Measurements from ENCODE around the gene MIER2.

MIER2 gene

DNA sequence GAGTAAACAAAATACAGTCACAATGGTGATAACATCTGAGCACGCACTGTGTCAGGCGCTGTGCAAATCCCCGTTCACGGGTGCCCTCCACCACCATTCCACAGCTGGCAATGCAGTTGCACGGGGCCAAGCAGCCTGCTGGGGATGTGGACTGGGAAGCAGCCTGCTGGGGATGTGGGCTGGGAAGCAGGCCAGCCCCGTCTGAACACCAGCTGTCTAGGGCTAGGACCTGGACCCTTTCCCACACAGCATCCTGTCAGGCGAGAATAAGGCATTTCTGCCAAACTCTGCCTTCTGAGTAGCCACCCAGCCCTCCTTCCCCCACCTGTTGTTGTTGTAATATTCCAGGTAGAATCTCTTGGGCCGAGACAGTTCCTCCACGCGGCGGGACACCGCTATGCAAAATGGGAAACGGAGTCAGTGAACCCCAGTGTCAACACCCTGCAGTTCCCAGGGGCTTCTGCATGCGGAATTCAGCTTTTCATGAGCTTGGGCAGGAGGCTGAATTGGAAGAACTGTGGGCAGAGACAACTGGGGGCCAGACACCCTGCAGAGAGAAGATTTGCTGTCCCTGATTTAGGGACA, 27.8 kb upstream of the MIER2 start:
- ChIA-PET CTCF (no interaction called here), POLR2A (no interaction called here)
- Histone ChIP-seq H3K27me3 (replicated peaks in 2 of 5; ENCODE audit: control insufficient read depth in 4 of 5, insufficient read depth in 5 of 5, low read length in 4 of 5) (peaks cover 0 to 49% (median 8%) of the 10 kb centered on the region in 5 experiments), H3K4me1 (ENCODE audit: control extremely low read depth in 1 of 4, control insufficient read depth in 4 of 4, insufficient read depth in 4 of 4, low read length in 3 of 4) (no peaks in the 10 kb centered on the region), H3K9me3 (ENCODE audit: control extremely low read depth in 1 of 5, control insufficient read depth in 4 of 5, insufficient read depth in 2 of 5, low read depth in 1 of 5, low read length in 4 of 5) (no peaks in the 10 kb centered on the region), H3K36me3 (ENCODE audit: control insufficient read depth in 4 of 4, insufficient read depth in 4 of 4, low read length in 3 of 4) (no peaks in the 10 kb centered on the region), H3K4me3 (ENCODE audit: control insufficient read depth in 1 of 7, extremely low read depth in 1 of 7, insufficient read depth in 4 of 7, low read depth in 2 of 7, low read length in 6 of 7) (no peak overlapping the region), H3K27ac (ENCODE audit: insufficient read depth in 1 of 2, low read depth in 1 of 2, low read length in 2 of 2, poor library complexity in 1 of 2, severe bottlenecking in 2 of 2) (no peak overlapping the region)
- no peak for DNase-seq
- WGBS (ENCODE audit: insufficient coverage) = 66% methylated on average over 12 of the region's 14 CpGs

- DNase-seq = peak in 2 of 3 donors; percentile 49 to 66
- Histone ChIP-seq H3K27me3 (replicated peaks in 2 of 5; ENCODE audit: control insufficient read depth in 4 of 5, insufficient read depth in 5 of 5, low read length in 4 of 5) (peaks cover 0 to 56% (median 9%) of the 10 kb centered on the region in 5 experiments), H3K4me3 (ENCODE audit: control insufficient read depth in 1 of 7, extremely low read depth in 1 of 7, insufficient read depth in 4 of 7, low read depth in 2 of 7, low read length in 6 of 7) (no peak overlapping the region), H3K27ac (ENCODE audit: insufficient read depth in 1 of 2, low read depth in 1 of 2, low read length in 2 of 2, poor library complexity in 1 of 2, severe bottlenecking in 2 of 2) (no peak overlapping the region), H3K9me3 (ENCODE audit: control extremely low read depth in 1 of 5, control insufficient read depth in 4 of 5, insufficient read depth in 2 of 5, low read depth in 1 of 5, low read length in 4 of 5) (peaks cover 0 to 3% (median 0%) of the 10 kb centered on the region in 5 experiments), H3K4me1 (ENCODE audit: control extremely low read depth in 1 of 4, control insufficient read depth in 4 of 4, insufficient read depth in 4 of 4, low read length in 3 of 4) (no peaks in the 10 kb centered on the region), H3K36me3 (ENCODE audit: control insufficient read depth in 4 of 4, insufficient read depth in 4 of 4, low read length in 3 of 4) (no peaks in the 10 kb centered on the region)
- CTCF ChIA-PET = interaction anchor here (1.0 kb wide), 1 partner anchor 13 kb away, joined by 3 read pairs; no protein-coding TSS in a partner anchor
- WGBS (ENCODE audit: insufficient coverage) = 78% methylated on average over 14 of the region's 17 CpGs
- POLR2A ChIA-PET = no interaction called here
These were observed 27.0 kb upstream of the MIER2 start for GRCh38 chr19:371501-372168.

- ChIA-PET CTCF (interaction anchor here (1.0 kb wide), 1 partner anchor 14 kb away, joined by 3 read pairs; no protein-coding TSS in a partner anchor), POLR2A (no interaction called here)
- Histone ChIP-seq H3K27ac (ENCODE audit: insufficient read depth in 1 of 2, low read depth in 1 of 2, low read length in 2 of 2, poor library complexity in 1 of 2, severe bottlenecking in 2 of 2) (no peak overlapping the region), H3K9me3 (ENCODE audit: control extremely low read depth in 1 of 5, control insufficient read depth in 4 of 5, insufficient read depth in 2 of 5, low read depth in 1 of 5, low read length in 4 of 5) (peaks cover 0 to 3% (median 0%) of the 10 kb centered on the region in 5 experiments), H3K4me1 (ENCODE audit: control extremely low read depth in 1 of 4, control insufficient read depth in 4 of 4, insufficient read depth in 4 of 4, low read length in 3 of 4) (no peaks in the 10 kb centered on the region), H3K4me3 (ENCODE audit: control insufficient read depth in 1 of 7, extremely low read depth in 1 of 7, insufficient read depth in 4 of 7, low read depth in 2 of 7, low read length in 6 of 7) (no peak overlapping the region), H3K27me3 (replicated peaks in 2 of 5; ENCODE audit: control insufficient read depth in 4 of 5, insufficient read depth in 5 of 5, low read length in 4 of 5) (peaks cover 0 to 58% (median 9%) of the 10 kb centered on the region in 5 experiments), H3K36me3 (ENCODE audit: control insufficient read depth in 4 of 4, insufficient read depth in 4 of 4, low read length in 3 of 4) (no peaks in the 10 kb centered on the region)
- 93% methylated on average over 32 of the region's 43 CpGs for WGBS (ENCODE audit: insufficient coverage)
- DNase-seq = no peak
These were observed 26.2 kb upstream of the MIER2 start for GRCh38 chr19:370641-371330.

GRCh38 chr19:369876-370275, 25.3 kb upstream of the MIER2 start:
- POLR2A ChIA-PET = no interaction called here

DNA sequence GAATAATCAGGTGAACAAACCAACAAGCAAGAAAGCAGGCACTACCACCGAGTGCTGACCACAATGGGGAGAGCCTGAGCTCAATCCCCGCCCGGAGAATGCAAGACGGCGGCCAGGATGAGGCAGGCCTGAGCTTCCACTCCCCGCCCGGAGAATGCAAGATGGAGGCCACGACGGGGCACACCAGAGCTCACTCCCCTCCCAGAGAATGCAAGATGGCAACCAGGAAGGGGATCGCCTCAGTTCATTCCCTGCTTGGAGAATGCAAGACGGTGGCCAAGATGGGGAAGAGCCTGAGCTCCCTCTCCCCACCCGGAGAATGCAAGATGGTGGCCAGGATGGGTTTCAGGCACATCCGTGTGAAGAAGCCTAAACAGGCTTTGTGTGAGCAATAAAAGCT, 24.7 kb upstream of the MIER2 start:
- Histone ChIP-seq H3K27me3 (replicated peaks in 2 of 5; ENCODE audit: control insufficient read depth in 4 of 5, insufficient read depth in 5 of 5, low read length in 4 of 5) (peaks cover 0 to 55% (median 11%) of the 10 kb centered on the region in 5 experiments), H3K9me3 (ENCODE audit: control extremely low read depth in 1 of 5, control insufficient read depth in 4 of 5, insufficient read depth in 2 of 5, low read depth in 1 of 5, low read length in 4 of 5) (peaks cover 0 to 3% (median 0%) of the 10 kb centered on the region in 5 experiments), H3K27ac (ENCODE audit: insufficient read depth in 1 of 2, low read depth in 1 of 2, low read length in 2 of 2, poor library complexity in 1 of 2, severe bottlenecking in 2 of 2) (no peak overlapping the region), H3K4me1 (ENCODE audit: control extremely low read depth in 1 of 4, control insufficient read depth in 4 of 4, insufficient read depth in 4 of 4, low read length in 3 of 4) (no peaks in the 10 kb centered on the region), H3K4me3 (ENCODE audit: control insufficient read depth in 1 of 7, extremely low read depth in 1 of 7, insufficient read depth in 4 of 7, low read depth in 2 of 7, low read length in 6 of 7) (no peak overlapping the region), H3K36me3 (ENCODE audit: control insufficient read depth in 4 of 4, insufficient read depth in 4 of 4, low read length in 3 of 4) (no peaks in the 10 kb centered on the region)
- no peak for DNase-seq
- ChIA-PET POLR2A (no interaction called here), CTCF (no interaction called here)
- 94% methylated on average over 12 of the region's 13 CpGs for WGBS (ENCODE audit: insufficient coverage)

More at GRCh38 chr19:369876-370275, 25.3 kb upstream of the MIER2 start:
- CTCF ChIA-PET = no interaction called here
- H3K4me1 ChIP-seq (ENCODE audit: control extremely low read depth in 1 of 4, control insufficient read depth in 4 of 4, insufficient read depth in 4 of 4, low read length in 3 of 4) = no peaks in the 10 kb centered on the region
- 98% methylated on average over 14 of the region's 14 CpGs for WGBS (ENCODE audit: insufficient coverage)
- H3K27ac ChIP-seq (ENCODE audit: insufficient read depth in 1 of 2, low read depth in 1 of 2, low read length in 2 of 2, poor library complexity in 1 of 2, severe bottlenecking in 2 of 2) = no peak overlapping the region
- peaks cover 0 to 3% (median 0%) of the 10 kb centered on the region in 5 experiments for H3K9me3 ChIP-seq (ENCODE audit: control extremely low read depth in 1 of 5, control insufficient read depth in 4 of 5, insufficient read depth in 2 of 5, low read depth in 1 of 5, low read length in 4 of 5)
- no peak for DNase-seq
- no peaks in the 10 kb centered on the region for H3K36me3 ChIP-seq (ENCODE audit: control insufficient read depth in 4 of 4, insufficient read depth in 4 of 4, low read length in 3 of 4)
- H3K27me3 ChIP-seq (replicated peaks in 2 of 5; ENCODE audit: control insufficient read depth in 4 of 5, insufficient read depth in 5 of 5, low read length in 4 of 5) = peaks cover 0 to 59% (median 11%) of the 10 kb centered on the region in 5 experiments
- H3K4me3 ChIP-seq (ENCODE audit: control insufficient read depth in 1 of 7, extremely low read depth in 1 of 7, insufficient read depth in 4 of 7, low read depth in 2 of 7, low read length in 6 of 7) = no peak overlapping the region

- no peaks in the 10 kb centered on the region for H3K4me1 ChIP-seq (ENCODE audit: control extremely low read depth in 1 of 4, control insufficient read depth in 4 of 4, insufficient read depth in 4 of 4, low read length in 3 of 4)
- WGBS (ENCODE audit: insufficient coverage) = 91% methylated on average over 5 of the region's 7 CpGs
- DNase-seq = no peak
- no peak overlapping the region for H3K4me3 ChIP-seq (ENCODE audit: control insufficient read depth in 1 of 7, extremely low read depth in 1 of 7, insufficient read depth in 4 of 7, low read depth in 2 of 7, low read length in 6 of 7)
- H3K27ac ChIP-seq (ENCODE audit: insufficient read depth in 1 of 2, low read depth in 1 of 2, low read length in 2 of 2, poor library complexity in 1 of 2, severe bottlenecking in 2 of 2) = no peak overlapping the region
- H3K9me3 ChIP-seq (ENCODE audit: control extremely low read depth in 1 of 5, control insufficient read depth in 4 of 5, insufficient read depth in 2 of 5, low read depth in 1 of 5, low read length in 4 of 5) = peaks cover 0 to 3% (median 0%) of the 10 kb centered on the region in 5 experiments
- CTCF ChIA-PET = no interaction called here
- POLR2A ChIA-PET = no interaction called here
- H3K36me3 ChIP-seq (ENCODE audit: control insufficient read depth in 4 of 4, insufficient read depth in 4 of 4, low read length in 3 of 4) = no peaks in the 10 kb centered on the region
- peaks cover 0 to 49% (median 11%) of the 10 kb centered on the region in 5 experiments for H3K27me3 ChIP-seq (replicated peaks in 2 of 5; ENCODE audit: control insufficient read depth in 4 of 5, insufficient read depth in 5 of 5, low read length in 4 of 5)
These were observed 24.0 kb upstream of the MIER2 start for GRCh38 chr19:368630-369024.

Measured in common myeloid progenitor, CD34-positive (primary cell).